ENCODE measurements around the gene KAT2B.

DNA sequence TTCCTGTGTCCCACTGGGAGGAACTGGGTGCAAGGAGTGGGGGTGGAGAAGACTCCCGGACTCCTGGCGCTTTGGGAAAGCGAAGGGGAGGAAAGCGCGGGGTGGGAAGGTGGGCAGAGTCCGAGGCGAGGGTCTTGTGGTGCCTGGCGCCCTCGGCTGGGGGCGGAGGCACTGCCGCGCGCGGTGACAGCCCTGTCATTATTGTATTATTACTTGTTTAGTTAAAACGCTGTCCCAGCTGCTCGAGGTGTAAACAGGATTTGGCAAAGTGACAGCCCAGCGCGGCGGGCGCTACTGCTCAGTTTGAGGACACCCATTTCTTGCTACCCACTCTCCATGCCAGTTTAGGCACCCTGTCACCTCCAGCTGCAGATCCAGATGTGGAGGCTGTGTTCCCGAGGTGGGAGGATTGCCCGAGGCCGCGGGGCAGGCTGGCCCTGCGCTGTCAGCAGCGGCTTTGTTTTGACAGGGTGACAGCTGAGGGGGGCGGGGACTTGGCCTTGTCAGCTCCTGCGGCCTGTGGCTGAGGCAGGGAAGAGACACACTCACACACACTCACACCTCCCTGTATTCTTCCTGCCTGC lies 1.0 kb downstream of the KAT2B start:
- TF ChIP-seq, protein P1, sequence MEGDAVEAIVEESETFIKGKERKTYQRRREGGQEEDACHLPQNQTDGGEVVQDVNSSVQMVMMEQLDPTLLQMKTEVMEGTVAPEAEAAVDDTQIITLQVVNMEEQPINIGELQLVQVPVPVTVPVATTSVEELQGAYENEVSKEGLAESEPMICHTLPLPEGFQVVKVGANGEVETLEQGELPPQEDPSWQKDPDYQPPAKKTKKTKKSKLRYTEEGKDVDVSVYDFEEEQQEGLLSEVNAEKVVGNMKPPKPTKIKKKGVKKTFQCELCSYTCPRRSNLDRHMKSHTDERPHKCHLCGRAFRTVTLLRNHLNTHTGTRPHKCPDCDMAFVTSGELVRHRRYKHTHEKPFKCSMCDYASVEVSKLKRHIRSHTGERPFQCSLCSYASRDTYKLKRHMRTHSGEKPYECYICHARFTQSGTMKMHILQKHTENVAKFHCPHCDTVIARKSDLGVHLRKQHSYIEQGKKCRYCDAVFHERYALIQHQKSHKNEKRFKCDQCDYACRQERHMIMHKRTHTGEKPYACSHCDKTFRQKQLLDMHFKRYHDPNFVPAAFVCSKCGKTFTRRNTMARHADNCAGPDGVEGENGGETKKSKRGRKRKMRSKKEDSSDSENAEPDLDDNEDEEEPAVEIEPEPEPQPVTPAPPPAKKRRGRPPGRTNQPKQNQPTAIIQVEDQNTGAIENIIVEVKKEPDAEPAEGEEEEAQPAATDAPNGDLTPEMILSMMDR (IDR thresholded peaks at IDR 0.05), result no peak
- peak in 1 of 2 donors; percentile 39 for TF ChIP-seq POLR2A (IDR thresholded peaks at IDR 0.05)
